ENCODE results near the gene ARSG. TPM values are rescaled to one million over a fixed set of nuclear protein-coding genes. Genes with fewer than 3 reads are reported as not detected.
"Not testable (repeated sequence)": the region's sequence is repeated elsewhere in the genome, so short reads cannot be mapped to it uniquely, and the experiment has no call there.

ARSG gene
- total RNA-seq, 1 donor from 2014 or later: 4.9 TPM

DNA sequence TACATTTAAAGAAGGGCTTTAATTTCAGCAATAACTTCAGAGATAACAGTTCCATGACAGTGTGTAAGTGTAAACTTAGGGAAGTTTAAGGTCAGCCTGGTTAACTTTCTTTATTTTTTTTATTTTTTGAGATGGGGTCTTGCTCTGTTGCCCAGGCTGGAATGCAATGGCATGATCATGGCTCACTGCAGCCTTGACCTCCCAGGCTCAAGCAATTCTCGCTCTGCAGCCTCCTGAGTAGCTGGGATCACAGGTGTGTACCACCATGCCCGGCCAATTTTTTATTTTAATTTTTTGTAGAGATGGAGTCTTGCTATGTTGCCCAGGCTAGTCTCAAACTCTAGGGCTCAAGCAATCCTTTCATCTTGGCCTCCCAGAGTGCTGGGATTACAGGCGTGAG, 15.0 kb upstream of the ARSG start:
- DNase-seq (ENCODE audit: low read depth): not testable (repeated sequence)

DNA sequence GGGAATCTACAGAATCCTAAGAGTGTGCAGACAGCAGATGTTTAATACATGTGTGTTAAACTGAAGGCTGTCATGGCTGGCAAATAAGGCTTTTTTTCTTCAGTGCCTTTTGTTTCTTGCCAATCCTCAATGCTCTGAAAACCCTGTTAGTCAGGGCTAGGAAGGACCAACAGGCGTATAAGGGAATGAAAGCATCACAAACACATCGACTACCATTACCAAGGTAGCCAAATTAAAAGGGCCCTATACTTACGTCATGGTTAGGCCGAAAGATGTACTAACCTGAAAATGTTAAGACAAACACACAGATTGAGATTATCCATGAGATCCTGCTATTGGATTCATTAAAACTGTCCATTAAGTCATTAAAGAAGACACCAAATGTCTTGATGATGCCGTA, 13.5 kb upstream of the ARSG start:
- no peak for DNase-seq (ENCODE audit: low read depth)

DNA sequence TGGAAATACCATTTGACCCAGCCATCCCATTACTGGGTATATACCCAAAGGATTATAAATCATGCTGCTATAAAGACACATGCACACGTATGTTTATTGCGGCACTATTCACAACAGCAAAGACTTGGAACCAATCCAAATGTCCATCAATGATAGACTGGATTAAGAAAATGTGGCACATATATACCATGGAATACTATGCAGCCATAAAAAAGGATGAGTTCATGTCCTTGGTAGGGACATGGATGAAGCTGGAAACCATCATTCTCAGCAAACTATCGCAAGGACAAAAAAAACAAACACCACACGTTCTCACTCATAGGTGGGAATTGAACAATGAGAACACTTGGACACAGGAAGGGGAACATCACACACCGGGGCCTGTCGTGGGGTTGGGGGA, 9.3 kb upstream of the ARSG start:
- not testable (repeated sequence) for DNase-seq (ENCODE audit: low read depth)

DNA sequence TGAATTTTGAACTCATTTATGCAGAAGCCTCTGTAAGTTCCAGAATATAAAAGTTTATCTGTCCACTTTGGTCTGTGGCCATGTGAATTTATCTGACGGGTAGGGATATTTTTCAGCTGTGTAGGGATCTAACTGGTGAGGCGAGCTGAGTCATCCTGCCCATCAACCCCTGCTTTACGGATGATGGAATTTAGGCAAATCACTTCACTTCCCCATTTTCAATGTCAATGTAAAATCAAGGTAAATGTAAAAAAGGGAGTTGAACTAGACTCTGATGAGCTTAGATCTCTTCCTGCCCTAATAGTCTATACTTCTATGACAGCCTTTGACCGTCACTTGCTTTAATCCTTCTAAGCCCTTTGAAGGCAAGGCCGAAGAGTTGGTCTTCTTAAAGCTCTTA, 2.9 kb upstream of the ARSG start:
- no peak for DNase-seq (ENCODE audit: low read depth)

DNA sequence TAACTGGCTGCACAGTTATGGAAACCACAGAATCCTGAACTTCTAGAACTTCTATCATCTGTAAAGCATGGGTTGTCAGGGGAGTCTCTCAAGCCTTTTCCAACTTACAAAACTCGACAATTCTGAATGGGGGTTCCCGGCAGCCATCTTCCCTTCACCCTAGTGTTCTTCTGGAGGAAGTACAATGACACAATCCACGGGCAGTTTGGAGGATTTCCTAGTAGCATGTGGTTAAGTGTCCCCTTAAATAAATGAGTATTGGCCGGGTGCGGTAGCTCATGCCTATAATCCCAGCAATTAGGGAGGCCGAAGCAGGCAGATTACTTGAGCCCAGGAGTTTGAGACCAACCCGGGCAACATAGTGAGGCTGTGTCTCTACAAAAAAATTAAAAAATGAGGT, 2.5 kb upstream of the ARSG start:
- no peak for DNase-seq (ENCODE audit: low read depth)

DNA sequence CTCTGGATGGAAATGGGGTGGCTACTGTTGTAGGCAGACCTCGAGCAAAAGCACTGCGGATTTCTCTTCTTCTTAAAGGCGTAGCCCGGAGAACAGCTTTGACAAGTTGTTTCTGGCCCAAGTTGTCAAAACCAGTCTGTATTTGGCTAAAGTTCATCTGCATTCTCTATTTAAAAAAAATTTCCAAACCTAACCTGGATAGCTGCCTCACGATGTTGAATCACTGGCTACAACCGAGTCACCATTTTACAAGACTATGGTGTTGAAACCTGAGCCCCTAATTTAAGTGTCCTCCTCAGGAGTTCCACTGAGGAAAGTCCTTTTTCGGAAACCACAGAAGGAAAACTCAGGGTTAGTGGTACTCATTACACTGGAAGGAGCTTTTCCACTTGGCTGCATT, 1.8 kb upstream of the ARSG start:
- no peak for DNase-seq (ENCODE audit: low read depth)

DNA sequence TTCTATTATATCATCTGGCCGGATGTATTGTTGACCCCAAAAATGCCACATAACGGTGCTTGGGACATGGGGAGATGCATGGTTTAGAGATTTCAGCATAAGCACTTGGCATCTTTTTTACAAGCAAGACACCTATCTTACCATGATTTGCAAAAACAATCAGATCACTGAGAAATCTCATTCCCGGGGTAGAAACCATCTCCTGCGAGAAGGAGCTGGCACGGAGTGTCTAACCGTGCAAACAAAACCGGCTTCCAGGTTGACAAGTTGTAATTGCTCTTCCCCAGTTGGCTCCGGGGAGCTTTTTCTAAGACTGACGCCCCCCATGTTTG, 1.4 kb upstream of the ARSG start:
- DNase-seq (ENCODE audit: low read depth): no peak

DNA sequence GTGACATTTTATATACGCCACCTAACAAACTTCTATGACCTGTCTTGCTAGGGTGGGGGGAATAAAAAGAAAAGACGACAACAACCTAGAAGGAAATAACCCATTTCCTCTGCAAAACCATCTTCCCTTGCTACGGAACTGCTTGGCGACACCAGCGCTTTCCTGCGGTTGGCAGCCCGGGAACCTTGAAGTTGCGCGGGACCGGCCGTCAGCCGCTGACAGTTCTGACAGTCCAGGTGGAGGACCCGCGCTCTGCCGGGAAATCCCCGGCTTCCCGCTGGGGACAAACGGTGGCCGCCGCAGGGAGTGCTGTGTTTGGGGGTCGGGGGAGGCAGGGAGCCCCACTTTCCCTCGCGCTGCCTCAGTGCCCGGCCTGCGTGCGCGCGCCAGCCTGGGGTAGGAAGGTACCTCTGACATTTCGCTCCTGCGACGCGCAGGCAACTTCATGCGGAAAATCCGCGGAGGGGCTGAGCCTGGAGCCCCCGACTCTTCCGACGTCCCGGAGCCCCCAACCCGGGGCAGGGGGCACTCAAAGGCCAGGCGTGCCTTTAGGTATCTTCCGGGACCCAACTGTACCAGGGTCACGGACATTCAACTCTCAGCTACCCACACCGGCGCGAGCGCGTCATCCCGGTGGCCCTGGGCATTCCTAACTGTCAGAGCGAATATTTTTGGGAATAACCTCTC, 884 bp upstream of the ARSG start:
- DNase-seq (ENCODE audit: low read depth): no peak

DNA sequence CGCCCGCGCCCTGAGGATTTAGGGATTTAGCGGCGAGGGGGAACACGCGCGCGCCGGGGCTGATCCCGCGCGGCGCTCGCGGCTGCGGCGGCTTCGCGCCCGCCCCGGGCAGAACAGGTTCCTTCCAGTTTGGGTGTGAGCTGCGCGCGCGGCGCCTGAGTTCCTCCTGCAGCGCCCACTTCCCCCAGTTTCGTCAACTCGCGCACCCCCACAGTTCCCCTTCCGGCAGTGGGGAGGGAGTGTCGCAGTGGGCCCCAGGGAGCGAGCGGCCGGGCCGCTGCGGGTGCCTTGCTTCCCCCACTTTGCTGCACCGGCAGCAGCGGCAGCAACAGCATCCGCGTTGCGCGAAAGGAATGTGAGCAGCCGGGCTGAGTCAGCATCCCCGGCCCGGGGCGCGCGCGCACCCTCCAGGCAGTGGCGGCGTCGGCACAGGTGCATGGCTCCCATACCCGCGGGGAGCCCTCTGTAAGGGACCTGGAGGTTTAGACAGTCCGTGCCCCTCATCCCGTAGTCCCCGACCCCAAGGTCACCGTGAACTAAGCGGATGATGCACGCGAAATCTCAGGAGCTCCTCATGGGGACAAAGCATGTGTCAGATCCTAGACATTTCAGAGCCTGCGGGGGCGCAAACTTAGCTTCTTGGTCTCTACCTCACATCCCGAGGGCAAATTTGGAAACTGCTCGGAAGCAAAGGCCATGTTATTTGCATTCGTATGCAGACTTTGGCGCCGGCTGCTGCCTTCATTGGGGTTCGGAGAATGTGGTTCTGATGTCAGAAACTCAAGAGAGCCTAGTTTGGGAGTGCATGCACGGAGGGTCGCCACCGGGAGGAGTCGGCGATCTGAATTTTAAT, 767 bp downstream of the ARSG start:
- peak; percentile 76 for DNase-seq (ENCODE audit: low read depth)

DNA sequence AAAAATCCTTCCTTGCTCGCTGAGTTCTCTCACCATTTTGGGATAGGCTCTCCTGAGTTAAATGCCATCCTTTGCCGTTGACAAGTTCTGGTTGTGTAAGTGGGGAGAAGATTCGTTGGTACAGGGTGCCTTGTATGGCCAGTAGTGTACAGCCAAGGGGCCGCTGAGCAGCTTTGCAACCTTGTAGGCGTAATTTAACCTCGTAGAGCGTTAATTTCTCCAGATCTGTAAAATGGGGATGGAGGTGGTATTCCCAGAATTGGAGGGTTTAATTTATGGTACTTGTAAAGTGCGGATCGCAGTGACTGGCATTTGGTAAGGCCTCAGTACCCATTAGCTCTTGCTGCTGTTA, 1.4 kb downstream of the ARSG start:
- no peak for DNase-seq (ENCODE audit: low read depth)

DNA sequence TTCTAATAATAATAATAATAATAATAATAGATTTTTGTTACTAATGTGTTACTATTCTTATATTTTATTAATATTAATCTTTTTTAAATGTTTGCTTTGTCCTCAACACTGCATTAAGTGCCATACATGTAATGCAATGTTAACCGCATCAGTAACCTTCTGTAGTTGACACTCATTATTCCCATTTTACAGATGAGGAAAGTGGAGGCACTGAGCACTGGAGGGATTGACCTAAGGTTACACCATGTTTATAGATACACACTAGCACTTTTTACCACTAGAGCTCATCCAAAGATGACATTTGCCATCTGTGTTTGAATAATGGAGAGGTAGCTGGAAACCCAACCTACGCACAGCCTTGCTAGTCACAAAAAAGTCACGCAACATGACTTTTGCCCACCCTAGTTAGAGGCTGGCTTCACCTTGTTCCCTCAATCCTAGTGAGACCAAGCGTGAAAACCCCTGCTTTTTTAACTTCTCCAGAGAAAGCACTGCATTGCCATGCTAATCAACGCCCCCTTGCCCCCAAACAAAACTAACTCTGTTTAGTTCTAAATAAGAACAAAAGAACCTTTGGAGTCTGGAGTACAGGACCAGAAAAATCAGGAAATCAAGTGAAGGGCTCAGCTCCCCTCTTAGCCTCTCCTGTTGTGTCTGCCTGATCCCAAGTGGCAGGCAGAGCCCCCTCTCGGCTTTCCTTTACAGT, 2.3 kb downstream of the ARSG start:
- no peak for DNase-seq (ENCODE audit: low read depth)

DNA sequence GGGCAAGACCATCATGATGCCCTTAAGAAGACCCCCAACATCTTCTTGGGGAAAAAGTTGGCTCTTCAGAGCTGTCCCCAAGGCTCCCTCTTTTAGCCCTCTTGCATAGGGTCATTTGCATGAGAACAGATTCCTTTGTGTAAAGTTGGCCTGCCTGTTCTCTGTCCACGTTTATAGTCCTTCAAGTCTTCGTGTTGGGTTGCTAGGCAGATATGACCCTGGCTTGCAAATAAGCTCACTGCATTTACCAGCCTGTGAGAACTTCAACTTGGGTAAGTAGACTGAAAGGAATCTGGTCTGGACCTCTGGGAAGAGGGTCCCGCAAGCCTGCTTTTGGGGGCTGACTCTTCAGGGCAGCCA, 2.9 kb downstream of the ARSG start:
- DNase-seq (ENCODE audit: low read depth): no peak

DNA sequence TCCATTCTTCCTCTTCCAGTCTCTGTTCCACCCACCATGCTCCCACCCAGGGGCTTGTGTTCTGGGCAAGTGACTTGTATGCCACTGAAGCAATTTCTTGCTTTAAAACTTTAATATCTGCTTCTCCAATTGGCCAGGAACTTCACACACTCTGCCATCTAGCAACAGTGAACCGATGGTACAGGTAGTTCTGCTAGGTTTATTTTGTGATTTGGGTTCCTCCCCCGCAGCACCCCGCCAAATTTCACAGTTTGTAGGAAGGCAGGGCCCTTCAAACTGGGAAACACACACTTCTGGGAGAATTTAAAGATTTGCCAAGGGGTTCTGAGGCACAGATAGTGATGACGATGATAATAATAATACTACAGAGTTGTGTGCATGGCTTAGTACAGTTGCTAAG, 3.3 kb downstream of the ARSG start:
- no peak for DNase-seq (ENCODE audit: low read depth)

DNA sequence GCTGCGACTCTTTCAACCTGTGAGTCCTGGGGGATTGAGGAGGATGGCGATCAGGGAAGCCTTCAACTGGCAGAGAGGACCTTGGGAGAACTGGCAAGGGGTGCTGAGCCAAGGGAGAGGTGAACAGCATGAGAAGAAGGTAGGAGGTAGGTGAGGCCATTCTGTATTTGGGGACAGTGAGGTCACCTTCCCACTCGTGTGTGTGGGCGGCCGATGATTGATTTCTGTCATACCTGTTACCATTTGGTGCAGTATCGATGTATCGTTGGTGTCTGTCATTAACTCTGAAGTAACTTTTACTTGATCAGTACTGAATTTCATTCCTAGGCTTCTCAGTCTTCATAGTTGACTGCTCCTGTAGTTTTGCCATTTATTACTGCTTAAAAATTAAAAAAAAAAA, 3.8 kb downstream of the ARSG start:
- DNase-seq (ENCODE audit: low read depth): no peak

DNA sequence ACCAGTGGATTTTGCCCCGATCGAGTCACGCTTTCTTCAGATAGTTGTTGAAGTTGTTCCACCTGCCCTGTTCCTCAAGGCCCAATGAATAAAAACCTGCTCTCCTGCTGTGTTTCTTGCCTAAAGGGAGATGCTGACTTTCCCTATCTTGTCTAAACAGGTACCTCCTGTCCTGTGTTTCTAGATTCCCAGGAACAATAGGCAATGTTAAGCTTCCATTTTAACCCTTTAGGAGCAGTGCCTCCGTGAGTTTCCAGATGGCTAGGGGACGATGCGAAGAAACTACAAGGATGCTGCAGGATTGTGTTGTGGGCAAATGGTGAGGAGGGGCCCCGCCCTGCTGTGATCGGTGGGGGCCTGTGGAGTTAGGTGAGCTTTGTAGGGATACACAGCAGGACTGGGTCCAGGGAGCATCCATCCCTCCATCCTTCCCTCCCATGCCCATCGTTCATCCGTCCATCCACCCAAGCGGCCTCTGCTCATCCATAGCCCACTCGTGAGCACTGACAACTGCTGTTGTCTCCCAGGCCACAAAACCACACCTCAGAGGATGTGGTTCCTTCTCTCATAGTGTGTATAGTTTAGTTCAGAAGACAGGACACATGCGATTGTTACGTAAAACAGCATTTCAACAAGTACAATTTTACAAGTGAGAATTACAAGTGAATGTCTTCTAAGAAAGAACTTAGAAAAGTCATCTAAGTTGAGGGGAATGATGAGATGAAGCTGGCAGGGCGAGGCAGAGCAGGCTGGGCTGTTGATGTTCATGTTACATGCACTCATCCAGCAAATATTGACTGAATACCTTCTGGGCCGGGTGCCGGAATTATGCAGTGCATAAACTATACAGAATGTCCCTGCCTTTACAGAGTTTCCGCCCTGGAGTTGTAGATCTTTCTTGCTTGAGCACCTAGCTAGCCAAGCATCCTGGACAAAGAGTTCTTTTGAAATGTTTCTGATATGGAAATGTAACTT, 5.2 kb downstream of the ARSG start:
- DNase-seq (ENCODE audit: low read depth): peak; percentile 35

DNA sequence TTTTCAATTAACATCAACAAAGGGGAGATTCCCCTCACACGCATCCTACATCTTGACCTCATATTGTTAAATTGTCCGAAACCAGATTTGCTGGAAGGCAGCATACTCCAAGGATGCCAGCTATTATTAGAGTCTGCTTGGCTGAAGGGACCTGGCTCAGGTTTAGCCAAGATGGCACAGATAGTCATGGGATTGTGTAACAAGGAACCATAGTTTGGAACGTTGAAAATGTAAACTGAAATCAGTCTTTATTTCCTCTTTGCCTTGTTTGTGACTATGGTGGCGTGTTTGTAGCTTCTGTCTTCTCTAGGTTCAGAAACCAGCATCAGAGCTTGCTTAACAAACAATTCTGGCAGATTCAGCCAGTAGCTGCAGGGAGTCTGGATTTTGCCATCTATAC, 5.9 kb downstream of the ARSG start:
- no peak for DNase-seq (ENCODE audit: low read depth)

DNA sequence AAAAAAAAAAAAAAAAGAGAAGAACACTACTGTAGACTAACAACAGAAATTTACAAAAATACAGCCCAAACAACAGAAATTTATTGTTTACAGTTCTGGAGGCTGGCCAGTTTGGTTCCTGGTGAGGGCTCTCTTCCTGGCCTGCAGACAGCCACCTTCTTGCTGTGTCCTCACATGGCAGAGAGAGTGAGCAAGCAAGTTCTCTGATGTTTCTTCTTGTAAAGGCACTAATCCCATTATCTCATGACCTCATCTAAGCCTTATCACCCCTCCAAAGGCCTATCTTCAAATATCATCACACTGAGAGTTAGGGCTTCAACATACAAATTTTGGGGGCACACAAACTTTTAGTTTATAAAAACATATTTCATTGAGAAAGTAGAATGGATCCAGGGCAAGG, 7.3 kb downstream of the ARSG start:
- DNase-seq (ENCODE audit: low read depth): no peak

DNA sequence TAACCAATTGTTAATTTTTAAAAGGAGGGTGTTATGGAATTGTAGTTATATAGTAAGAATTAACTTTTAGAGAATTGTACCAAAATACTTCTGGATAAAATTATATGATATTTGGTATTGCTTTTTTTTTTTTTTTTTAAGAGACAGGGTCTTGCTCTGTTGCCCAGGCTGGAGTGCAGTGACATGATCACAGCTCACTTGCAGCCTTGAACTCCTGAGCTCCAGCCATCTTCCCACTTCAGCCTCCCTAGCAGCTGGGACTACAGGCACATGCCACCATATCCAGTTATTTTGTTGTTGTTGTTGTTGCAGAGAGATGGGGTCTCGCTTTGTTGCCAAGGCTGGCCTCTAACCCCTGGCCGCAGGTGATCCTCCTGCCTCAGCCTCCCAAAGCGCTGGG, 8.5 kb downstream of the ARSG start:
- no peak for DNase-seq (ENCODE audit: low read depth)

DNA sequence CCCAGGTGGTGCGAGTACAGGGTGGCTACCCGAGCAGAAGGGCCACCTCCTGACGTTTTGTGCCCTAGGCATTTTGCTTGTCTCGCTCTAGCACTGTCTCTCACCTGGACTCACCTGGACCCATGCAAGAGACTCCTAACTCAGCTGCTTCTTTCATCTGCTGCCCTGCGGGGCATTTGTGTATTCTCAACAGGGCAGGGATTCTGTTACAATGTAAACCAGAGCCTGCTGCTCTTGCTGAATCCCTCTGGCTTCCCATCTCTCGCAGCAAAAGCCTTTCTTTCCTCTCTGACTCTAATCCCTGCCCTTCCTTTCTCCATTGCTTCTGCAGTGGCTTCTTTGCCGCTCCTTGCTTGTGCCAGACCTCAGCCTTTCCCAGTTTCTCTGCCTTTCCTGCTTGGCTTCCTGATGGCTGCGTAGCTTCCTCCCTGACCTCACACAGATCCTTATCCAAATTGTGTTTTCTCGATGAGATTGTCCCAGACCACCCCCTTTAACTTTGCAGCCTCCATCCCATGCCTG, 10.2 kb downstream of the ARSG start:
- no peak for DNase-seq (ENCODE audit: low read depth)

DNA sequence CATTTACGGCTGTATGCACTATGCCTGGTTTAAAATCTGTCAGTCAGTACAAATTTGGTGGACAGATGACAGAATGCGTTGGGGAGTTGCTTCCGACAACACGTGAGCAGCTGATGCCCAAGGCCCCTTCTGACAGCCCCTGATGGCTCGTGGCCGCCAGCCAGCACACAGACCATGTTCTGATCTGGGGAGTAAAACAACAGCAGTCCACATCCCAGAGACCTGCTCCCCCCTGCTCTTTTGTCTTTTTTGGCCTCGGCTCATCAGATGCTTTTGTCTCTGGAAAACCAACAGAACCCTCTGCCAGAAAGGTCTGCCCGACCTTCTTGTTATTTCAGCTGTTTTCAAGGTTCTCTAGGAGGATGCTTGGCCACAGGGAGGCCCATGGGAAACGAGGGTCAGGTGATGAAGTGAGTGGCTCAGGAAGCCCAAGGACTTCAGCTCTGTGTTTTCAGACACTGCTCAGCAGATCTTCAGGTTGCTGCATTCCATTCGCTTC, 10.8 kb downstream of the ARSG start:
- DNase-seq (ENCODE audit: low read depth): peak; percentile 43

DNA sequence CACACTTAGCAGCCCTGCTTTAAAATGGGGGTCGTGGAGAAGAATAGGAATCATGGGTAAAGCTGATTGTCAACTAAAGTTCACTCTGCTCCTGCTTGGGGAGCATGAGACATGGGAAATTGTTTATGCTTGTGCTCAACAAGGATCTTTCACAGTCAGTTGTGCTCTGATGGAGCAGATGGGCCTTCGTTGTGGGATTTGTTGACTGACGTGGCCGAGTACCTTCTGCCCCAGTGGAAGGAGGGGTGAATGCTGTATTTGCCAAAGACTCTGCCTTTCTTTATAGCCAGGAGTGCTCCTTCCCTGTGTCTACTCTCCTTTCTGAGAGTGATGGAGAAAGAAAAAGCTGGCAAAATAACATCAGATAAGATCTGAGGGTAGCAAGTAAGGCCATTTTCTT, 11.4 kb downstream of the ARSG start:
- DNase-seq (ENCODE audit: low read depth): no peak
